ENCODE measurements around the gene ABCG1. TPM values are rescaled to one million over a fixed set of nuclear protein-coding genes. Genes with fewer than 3 reads are reported as not detected.

The ABCG1 gene
- total RNA-seq, 4 donors from 2014 or later = 3.4 to 43.3 (median 10.3) TPM

DNA sequence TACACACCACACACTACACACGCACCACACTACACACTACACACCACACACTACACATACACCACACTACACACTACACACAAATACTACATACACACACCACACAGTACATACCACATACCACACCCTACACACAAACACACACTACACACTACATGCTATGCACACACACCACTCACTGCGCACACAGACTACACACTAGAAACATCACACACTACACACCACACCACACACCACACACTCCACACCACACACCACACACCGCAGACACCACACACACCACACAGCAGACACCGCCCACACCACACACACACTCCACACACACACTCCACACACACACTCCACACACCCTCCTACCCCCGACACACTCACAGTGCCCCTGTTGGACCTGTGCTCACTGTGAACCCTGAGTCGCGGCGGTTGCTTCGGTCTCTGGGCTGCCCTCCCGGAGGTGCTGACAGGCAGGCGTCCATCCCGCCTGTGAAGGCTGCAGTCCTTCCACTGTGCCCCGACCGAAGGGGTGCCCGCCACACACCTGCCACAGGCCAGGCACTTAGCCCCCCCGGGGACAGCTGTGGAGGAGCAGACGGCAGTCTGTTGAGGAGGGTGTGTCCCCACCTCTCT lies 74.8 kb downstream of the ABCG1 start:
- Histone ChIP-seq H3K4me3 (no peak overlapping the region), H3K27ac (no peak overlapping the region), H3K36me3 (peaks cover 0 to 70% of the 10 kb centered on the region in 2 donors), H3K4me1 (no peaks in the 10 kb centered on the region), H3K27me3 (no peaks in the 10 kb centered on the region), H3K9me3 (no peaks in the 10 kb centered on the region)
- no peak for ATAC-seq
- no peak for DNase-seq
- intact Hi-C loops (cut with DNase I; ENCODE audit: low total_unique reads) = no loop called here
- TF ChIP-seq POLR2A (IDR thresholded peaks at IDR 0.05) = no peak
- TF ChIP-seq, protein P1, sequence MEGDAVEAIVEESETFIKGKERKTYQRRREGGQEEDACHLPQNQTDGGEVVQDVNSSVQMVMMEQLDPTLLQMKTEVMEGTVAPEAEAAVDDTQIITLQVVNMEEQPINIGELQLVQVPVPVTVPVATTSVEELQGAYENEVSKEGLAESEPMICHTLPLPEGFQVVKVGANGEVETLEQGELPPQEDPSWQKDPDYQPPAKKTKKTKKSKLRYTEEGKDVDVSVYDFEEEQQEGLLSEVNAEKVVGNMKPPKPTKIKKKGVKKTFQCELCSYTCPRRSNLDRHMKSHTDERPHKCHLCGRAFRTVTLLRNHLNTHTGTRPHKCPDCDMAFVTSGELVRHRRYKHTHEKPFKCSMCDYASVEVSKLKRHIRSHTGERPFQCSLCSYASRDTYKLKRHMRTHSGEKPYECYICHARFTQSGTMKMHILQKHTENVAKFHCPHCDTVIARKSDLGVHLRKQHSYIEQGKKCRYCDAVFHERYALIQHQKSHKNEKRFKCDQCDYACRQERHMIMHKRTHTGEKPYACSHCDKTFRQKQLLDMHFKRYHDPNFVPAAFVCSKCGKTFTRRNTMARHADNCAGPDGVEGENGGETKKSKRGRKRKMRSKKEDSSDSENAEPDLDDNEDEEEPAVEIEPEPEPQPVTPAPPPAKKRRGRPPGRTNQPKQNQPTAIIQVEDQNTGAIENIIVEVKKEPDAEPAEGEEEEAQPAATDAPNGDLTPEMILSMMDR (IDR thresholded peaks at IDR 0.05 in 4 of 5, conservative IDR thresholded peaks at IDR 0.05 in 1 of 5) = no peak
- in situ Hi-C loops (cut with MboI; ENCODE audit: low sequenced_read_pairs in 4 of 4) = no loop called here

DNA sequence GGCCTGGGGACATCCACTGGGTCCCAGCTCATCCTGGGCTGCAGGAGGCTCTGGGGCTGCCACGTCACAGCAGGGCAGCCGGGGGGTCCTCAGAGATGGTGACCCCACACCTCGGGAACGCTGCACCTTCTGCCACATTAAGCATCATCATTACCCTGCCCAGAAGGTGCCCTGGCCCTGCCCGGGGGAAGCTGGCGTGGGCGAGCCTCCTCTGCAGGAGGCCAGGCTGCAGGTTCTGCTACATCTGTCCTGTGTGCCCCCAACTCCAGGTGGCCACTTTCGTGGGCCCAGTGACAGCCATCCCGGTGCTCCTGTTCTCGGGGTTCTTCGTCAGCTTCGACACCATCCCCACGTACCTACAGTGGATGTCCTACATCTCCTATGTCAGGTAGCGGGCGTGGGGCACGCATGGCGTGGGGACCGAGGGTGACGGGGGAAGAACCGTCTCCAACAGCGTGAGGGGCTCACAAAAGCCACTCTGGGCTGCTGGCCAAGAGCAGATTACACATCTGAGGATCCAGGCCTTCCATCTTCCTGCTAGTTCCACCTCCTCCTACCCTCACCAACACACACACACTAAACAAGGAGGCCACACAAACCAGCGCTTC lies 75.4 kb downstream of the ABCG1 start:
- DNase-seq (no peak), ATAC-seq (no peak)
- no peaks in the 10 kb centered on the region for H3K27me3 ChIP-seq
- in situ Hi-C loops (cut with MboI; ENCODE audit: low sequenced_read_pairs in 4 of 4) (no loop called here), intact Hi-C loops (cut with DNase I; ENCODE audit: low total_unique reads) (no loop called here)
- no peak for TF ChIP-seq POLR2A (IDR thresholded peaks at IDR 0.05)
- TF ChIP-seq, protein P1 (IDR thresholded peaks at IDR 0.05 in 4 of 5, conservative IDR thresholded peaks at IDR 0.05 in 1 of 5) = no peak
- H3K27ac ChIP-seq = no peak overlapping the region
- H3K9me3 ChIP-seq = no peaks in the 10 kb centered on the region
- no peak overlapping the region for H3K4me3 ChIP-seq
- H3K36me3 ChIP-seq = peaks cover 0 to 64% of the 10 kb centered on the region in 2 donors
- H3K4me1 ChIP-seq = no peaks in the 10 kb centered on the region

DNA sequence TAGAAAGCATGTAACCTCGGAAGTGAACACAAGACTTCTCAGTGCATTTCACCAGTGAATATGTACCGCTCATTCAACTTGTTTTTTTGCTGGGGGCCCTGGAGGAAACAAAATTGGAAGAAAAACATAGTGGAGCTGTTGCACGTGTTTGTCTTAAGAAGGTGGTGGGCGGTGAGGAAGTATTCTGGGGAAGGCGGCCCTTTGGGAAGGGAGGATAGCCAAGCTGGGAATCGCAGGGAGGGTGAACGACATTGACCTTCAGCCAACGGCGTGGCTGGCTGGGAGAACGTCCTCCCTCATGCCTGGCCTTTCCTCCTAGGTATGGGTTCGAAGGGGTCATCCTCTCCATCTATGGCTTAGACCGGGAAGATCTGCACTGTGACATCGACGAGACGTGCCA lies 76.9 kb downstream of the ABCG1 start:
- peaks cover 0 to 53% of the 10 kb centered on the region in 2 donors for H3K36me3 ChIP-seq
- ATAC-seq (no peak), DNase-seq (no peak)
- intact Hi-C loops (cut with DNase I; ENCODE audit: low total_unique reads) = no loop called here
- TF ChIP-seq POLR2A (IDR thresholded peaks at IDR 0.05) = no peak
- TF ChIP-seq, protein P1 (IDR thresholded peaks at IDR 0.05 in 4 of 5, conservative IDR thresholded peaks at IDR 0.05 in 1 of 5) = no peak
- in situ Hi-C loops (cut with MboI; ENCODE audit: low sequenced_read_pairs in 4 of 4) = no loop called here
- H3K27me3 ChIP-seq = no peaks in the 10 kb centered on the region
- H3K9me3 ChIP-seq = no peaks in the 10 kb centered on the region
- no peak overlapping the region for H3K27ac ChIP-seq
- no peak overlapping the region for H3K4me3 ChIP-seq
- H3K4me1 ChIP-seq = no peaks in the 10 kb centered on the region

DNA sequence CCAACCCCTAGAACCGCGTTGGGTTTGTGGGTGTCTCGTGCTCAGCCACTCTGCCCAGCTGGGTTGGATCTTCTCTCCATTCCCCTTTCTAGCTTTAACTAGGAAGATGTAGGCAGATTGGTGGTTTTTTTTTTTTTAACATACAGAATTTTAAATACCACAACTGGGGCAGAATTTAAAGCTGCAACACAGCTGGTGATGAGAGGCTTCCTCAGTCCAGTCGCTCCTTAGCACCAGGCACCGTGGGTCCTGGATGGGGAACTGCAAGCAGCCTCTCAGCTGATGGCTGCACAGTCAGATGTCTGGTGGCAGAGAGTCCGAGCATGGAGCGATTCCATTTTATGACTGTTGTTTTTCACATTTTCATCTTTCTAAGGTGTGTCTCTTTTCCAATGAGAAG lies 77.6 kb downstream of the ABCG1 start:
- DNase-seq (no peak), ATAC-seq (no peak)
- Histone ChIP-seq H3K9me3 (no peaks in the 10 kb centered on the region), H3K36me3 (peaks cover 0 to 48% of the 10 kb centered on the region in 2 donors), H3K4me3 (no peak overlapping the region), H3K27ac (no peak overlapping the region), H3K4me1 (no peaks in the 10 kb centered on the region), H3K27me3 (no peaks in the 10 kb centered on the region)
- intact Hi-C loops (cut with DNase I; ENCODE audit: low total_unique reads) (no loop called here), in situ Hi-C loops (cut with MboI; ENCODE audit: low sequenced_read_pairs in 4 of 4) (no loop called here)
- TF ChIP-seq, protein P1 (IDR thresholded peaks at IDR 0.05 in 4 of 5, conservative IDR thresholded peaks at IDR 0.05 in 1 of 5) = no peak
